GM18858 (cell line): ENCODE data around the gene HIF1A.
"Not testable (repeated sequence)": the region's sequence is repeated elsewhere in the genome, so short reads cannot be mapped to it uniquely, and the experiment has no call there.

Experiments used
- ATAC-seq: cut with Tn5 transposase; IDR thresholded peaks from one replicate; pipeline ENCODE4 v1.9.1; 2021; ENCODE audit not compliant: unreplicated experiment

The HIF1A gene

DNA sequence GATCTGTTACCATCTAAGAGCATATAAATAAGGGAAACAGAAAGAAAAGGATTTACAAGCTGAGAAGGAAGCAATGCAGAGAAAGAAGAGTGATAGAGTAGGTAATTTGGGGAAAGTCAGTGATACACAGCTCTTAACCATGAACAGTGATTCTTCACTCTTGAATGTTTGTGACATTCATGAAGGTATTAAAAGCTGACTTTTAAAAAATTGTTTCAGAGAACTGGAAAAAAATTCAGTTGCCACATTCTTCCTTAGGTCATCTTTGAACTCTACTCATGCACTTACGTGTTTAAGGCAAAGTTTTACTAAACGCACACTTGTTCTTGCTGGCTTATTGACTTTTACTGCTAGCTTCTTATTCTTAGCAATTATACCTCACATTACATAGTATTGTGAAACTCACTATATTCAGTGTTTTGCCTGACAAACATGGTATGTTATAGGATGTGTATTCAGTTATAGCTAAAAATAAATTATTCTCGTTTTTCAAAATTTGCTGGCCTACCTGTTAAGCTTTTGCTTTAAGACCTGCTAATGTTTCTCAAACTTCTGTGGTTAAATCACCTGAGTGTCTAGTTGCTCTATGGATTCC lies 10.9 kb downstream of the HIF1A start:
- ATAC-seq, result no peak

DNA sequence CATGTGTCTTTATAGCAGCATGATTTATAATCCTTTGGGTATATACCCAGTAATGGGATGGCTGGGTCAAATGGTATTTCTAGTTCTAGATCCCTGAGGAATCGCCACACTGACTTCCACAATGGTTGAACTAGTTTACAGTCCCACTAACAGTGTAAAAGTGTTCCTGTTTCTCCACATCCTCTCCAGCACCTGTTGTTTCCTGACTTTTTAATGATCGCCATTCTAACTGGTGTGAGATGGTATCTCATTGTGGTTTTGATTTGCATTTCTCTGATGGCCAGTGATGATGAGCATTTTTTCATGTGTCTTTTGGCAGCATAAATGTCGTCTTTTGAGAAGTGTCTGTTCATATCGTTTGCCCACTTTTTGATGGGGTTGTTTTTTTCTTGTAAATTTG lies 12.5 kb downstream of the HIF1A start:
- ATAC-seq, result not testable (repeated sequence)

DNA sequence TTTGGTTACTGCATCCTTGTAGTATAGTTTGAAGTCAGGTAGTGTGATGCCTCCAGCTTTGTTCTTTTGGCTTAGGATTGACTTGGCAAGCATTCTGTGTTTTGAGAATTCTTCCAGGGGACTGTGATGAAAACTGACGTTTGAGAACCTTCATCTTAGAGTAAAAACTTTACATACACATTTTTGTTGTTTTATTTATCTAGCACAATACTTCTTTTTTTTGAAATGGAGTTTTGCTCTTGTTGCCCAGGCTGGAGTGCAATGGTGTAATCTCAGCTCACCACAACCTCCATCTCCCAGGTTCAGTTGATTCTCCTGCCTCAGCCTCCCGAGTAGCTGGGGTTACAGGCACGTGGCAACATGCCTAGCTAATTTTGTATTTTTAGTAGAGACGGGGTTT lies 13.4 kb downstream of the HIF1A start:
- ATAC-seq, result not testable (repeated sequence)

DNA sequence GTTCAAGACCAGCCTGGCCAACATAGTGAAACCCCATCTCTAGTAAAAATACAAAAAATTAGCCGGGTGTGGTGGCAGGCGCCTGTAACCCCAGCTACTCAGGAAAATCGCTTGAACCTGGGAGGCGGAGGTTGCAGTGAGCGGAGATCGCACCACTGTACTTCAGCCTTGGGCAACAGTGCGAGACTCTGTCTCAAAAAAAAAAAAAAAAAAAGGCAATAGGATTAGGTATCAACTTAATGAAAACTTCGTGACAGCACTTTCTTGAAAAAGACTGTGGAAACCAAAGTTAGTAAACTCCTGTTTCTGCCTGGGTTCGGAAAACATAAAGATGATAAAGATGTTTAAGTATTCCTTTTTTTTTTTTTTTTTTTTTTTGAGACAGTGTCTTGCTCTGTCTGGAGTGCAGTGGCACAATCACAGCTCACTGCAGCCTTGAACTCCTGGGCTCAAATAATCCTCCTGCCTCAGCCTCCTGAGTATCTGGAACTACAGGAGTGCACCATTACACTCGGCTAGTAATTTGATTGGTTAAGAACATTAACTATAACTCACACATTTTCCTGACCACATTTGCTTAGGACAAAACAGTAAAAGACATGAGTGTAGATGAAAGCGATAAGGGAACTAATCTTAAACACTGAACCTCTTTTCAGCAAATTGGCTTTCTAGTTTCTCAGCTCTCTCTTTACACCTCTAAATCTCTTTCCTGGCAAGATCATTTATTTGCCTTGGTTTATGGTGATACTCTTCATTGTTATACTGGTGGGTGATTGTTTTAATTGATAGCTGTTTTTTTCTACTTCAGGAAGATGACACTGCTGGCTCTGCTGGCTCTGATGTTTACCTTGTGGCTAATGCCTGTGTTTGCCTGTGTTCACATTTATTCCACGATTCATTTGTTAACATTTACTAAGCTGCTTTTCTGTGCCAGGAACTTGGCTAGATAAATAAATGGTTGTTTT lies 15.8 kb downstream of the HIF1A start:
- ATAC-seq, result no peak

DNA sequence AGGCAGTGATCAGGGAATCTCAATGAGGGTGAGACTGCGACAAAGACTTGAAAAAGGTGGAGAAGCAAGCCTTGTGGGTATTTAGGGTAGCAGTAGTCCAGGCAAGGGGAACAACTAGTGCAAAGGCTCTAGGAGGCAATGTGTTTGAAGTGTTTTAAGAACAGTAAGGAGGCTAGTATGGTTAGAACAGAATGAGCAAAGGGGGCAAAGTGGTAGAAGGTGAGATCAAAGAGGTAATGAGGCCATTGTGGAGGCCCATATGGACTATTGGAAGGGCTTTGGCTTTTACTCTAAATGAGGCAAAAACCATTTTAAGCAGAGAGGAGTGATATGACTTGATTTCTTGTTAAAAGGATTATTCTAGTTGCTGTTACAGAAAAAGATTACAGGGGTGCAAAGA lies 16.8 kb downstream of the HIF1A start:
- ATAC-seq, result no peak

DNA sequence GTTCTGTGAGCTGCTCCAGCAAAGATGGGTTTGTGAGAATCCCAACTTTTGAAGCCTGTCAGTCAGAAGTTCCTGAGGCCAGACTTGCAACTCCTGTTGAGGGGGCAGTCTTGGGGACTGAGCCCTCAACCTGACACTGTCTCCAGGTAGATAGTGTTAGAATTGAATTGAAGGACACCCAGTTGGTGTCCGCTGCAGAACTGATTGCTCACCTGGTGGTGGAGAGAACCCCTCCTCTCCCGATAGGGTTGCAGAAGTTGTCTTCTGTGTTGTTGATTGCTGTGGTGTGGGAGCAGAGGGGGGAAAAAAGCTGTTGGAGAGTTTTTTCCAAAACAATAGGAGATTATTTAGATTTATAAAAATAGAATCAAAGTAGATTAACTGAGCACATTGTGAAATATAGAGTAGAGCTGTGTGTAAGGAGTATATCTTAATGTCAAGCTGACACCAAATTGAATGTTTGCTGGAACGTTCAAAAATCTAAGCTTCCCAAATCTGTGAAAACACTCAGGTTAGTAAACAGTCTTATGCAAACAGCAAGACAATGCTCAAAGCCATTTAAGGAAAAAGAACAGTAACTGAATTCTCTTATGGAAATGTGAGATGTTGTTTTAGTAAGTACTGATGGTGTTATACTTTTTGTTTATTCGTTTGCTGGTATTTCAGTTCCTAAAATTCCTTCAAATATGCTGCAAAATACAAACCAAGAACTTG lies 18.6 kb downstream of the HIF1A start:
- no peak for ATAC-seq

DNA sequence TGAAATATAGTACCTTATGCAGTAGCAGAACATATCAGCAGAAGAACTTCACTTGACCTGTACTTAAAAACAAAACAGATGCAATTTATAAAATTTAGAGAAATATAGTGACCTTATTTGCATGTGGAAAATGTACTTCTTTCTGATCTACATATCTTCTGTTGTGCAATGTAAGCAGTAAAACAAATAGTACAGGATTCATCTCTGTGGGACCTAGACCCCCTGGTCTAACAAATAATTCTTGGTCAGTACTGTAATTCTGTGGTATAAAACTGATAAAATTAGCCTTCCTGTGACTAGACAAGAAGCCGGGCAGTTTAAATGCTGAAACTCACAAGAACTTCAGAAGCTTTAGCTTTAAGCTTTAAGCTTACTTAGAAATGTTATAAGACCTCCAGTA lies 21.6 kb downstream of the HIF1A start:
- no peak for ATAC-seq

DNA sequence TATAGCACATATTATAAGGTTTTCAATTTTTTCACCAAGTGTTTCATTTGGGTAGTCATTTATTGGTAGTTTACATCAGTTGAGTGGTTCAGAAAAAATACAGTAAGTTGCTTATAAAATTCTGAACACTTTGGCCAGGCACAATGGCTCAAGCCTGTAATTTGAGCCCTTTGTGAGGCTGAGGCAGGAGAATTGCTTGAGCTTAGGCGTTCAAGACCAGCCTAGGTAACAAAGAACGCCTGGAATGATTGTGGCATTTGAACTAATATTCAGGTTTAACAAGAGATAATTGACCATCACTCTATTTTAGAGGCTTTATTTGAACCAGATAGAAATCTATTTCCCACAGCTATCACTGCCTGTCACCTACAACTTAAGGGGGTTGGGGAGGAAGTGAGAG lies 22.7 kb downstream of the HIF1A start:
- ATAC-seq, result no peak

DNA sequence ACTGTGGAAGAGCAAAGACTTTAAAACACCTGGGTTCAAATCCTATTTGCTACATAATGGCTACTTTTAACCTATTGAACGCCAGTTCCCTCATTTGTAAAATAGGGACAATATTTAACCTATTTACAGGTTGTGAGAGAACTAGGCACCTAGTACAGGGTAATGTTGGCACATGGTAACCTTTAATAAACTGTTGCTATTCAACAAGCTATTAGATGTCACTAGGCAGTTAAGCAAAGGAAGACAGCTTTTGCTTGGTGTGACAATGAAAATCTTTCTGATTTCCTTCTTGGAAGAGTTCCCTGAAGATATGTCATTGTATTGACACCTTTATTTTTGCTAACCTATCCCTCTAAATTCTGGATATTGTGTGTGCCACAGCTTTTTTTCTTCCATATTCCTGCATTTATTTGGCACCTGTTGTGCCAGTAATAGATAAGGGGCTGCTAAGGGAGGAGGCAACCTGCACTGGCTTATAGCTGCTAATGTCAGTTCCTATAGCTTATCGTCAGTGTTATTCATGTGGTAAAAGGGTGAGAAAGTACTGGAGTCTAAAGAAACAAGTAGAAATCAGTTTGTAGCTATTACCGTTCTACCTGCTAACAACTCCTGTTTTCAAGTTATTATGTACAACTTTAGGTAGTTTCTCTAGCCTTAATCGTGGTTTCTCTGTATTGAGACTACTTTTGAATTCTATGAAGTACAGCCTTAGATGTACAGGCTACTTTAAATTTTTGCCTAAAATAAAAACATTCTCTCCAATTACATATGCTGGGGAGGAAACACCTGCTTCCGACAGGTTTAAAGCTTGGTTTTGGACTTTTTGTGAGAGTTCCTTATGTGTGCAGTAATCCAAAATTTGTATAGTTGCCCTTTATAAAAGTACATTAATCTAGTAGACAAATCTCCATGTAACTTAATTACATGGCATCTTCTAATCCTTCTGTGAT lies 24.3 kb downstream of the HIF1A start:
- ATAC-seq, result no peak

DNA sequence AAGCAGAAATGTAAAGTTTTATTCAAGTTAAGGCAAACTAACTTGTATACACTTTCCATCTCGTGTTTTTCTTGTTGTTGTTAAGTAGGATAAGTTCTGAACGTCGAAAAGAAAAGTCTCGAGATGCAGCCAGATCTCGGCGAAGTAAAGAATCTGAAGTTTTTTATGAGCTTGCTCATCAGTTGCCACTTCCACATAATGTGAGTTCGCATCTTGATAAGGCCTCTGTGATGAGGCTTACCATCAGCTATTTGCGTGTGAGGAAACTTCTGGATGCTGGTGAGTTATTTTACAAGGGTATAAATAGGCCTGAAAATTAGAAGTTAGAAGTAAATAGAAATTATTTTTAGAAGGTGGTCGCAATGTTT lies 25.0 kb downstream of the HIF1A start:
- no peak for ATAC-seq

DNA sequence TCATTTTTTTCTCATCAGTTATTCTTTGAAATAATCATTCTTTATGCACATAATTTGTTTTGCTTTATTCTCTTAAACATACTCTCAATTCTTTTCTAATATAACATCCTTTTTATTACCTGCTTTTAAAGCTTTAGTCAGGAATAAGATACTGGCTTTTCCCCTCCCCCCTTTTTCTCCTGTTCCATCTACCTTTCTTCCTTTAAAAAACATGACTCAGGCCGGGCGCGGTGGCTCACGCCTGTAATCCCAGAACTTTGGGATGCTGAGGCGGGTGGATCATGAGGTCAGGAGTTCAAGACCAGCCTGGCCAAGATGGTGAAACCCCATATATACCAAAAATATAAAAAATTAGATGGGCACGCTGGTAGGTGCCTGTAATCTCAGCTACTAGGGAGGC lies 25.4 kb downstream of the HIF1A start:
- no peak for ATAC-seq

DNA sequence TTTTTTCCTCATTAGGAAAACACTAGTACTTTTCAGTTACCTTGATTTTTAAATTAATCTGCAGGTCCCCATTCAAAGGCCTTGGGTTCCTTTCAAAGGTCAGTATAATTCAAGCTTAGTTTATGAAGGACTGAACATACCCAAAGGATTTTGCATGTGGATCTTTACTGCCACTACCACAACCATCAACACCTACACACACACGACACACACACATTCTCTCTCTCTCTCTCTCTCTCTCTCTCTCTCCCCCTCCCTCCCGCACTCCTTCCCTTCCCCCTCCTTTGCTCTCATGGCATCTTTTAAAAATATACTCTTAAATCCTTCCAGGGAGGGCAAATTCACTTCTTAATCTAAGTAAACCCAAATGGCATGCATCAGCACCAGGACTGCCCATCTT lies 28.8 kb downstream of the HIF1A start:
- ATAC-seq, result no peak

DNA sequence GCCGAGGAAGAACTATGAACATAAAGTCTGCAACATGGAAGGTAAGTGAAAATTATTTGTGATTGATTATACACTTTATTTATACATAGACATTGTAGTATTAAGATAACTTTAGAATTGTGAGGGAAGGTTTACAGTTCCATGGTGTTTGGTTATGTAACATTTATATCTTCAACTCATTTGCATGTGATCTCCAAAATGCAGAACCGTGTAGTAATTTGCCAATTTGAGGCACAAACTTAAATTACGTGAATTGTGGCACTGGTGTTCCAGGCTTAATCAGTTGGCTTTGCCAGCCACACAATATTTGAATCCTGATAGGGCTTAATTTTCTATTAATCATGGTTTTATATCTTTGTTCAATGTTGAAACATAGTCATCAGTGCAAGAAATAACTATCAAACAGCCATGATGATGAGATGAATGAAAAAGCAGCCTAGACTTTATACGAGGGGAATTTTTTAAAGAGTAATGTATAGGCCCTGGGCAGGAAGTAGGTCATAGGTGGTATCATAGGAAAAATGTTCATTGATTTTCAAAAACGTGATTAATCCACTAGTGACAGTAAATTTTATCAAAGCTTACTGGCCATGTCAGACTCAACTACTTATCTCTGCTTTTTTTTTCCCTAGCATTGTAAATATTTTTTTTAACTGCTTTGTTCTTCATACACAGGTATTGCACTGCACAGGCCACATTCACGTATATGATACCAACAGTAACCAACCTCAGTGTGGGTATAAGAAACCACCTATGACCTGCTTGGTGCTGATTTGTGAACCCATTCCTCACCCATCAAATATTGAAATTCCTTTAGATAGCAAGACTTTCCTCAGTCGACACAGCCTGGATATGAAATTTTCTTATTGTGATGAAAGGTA lies 31.7 kb downstream of the HIF1A start:
- ATAC-seq, result no peak

DNA sequence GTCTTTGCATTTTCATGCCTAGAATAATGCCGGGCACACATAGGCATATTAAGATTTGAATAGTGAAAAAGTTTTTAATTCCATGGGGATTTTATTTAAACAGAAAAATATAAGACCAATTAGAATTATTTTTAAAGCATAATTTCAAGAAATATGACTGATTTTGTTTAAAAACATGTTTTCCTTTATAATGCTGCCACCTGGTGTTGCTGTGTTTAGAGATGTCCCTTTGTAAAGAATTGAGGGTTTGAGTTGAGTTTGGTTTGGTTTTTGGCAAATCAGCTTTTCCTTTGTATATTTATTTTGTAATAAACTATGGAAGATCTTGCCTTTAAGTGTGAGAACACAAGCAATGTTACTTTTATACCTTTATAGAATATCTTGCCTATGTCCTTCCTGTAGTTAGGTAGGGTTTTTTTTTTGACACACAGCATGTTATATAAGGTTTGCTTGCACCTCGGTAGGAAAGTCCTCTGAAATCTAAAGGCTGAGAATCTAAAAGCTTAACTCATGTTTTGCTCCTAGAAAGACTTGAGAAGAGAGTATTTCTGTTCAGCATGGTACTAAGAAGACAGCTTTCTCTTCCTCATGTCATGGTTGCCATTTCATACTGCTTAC lies 35.6 kb downstream of the HIF1A start:
- ATAC-seq, result no peak

DNA sequence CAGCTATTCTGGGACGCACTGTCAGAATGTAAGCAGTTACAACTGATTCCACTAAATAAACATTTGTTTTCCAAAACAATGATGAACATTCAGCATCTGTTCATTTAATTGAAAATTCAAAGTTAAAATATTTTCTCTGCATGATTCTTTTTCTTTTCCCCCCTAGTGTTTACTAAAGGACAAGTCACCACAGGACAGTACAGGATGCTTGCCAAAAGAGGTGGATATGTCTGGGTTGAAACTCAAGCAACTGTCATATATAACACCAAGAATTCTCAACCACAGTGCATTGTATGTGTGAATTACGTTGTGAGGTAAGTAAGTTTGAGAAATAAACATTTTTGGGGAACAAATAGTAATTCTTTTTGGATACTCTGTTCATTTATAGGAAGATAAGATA lies 38.7 kb downstream of the HIF1A start:
- ATAC-seq, result no peak

DNA sequence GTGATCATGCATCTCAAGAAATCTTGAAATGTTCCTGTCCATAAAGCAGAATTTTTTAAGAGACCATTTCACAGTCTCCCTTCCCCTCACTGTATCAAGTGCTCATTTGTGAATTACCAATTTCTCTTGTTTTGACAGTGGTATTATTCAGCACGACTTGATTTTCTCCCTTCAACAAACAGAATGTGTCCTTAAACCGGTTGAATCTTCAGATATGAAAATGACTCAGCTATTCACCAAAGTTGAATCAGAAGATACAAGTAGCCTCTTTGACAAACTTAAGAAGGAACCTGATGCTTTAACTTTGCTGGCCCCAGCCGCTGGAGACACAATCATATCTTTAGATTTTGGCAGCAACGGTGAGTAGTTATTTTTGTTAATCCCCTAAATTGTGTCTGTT lies 41.4 kb downstream of the HIF1A start:
- ATAC-seq, result no peak

DNA sequence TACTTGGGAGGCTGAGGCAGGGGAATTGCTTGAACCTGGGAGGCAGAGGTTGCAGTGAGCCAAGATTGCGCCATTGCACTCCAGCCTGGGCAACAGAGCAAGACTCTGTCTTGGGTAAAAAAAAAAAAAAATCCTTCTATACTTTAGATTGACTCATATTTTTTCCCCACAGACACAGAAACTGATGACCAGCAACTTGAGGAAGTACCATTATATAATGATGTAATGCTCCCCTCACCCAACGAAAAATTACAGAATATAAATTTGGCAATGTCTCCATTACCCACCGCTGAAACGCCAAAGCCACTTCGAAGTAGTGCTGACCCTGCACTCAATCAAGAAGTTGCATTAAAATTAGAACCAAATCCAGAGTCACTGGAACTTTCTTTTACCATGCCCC lies 42.6 kb downstream of the HIF1A start:
- no peak for ATAC-seq

DNA sequence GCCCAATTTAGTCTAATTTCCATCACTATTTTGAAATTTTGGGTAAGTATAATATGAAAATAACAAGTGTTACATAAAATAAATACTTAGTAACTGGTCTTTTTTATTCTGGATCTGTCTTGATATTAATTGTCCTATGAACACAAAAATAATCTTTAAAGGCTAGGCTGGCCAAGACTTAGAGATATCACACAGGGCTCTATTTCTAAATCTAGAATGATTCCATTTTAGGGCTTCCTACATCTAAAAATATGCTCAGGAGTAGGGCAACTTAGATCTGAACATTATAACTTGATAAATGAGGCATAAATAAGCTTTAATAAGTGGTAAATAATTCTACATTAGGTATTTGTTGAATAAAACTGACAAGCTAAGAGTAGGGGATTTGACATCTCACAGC lies 43.8 kb downstream of the HIF1A start:
- ATAC-seq, result no peak

DNA sequence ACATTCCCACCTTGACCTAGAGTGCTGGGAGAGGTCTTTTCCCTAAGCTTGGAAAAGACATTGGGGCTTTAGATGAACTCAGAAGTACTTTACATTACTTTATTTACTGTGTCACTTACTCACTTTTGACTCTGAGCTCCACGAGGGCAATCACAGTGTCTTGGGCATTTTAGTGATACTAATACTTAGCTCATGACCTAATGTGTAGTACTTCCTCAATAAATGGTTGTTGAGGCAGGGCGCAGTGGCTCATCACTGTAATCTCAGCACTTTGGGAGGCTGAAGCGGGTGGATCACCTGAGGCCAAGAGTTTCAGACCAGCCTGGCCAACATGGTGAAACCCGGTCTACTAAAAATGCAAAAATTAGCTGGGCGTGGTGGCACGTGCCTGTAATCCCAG lies 47.1 kb downstream of the HIF1A start:
- ATAC-seq, result no peak
